OCI-LY7 (cell line): Measurements from ENCODE around the gene PRR5L. TPM values are rescaled to one million over a fixed set of nuclear protein-coding genes. Genes with fewer than 3 reads are reported as not detected.
A peak's percentile ranks its signal among the peaks of the same experiment; 100 is the strongest.

Source experiments
- BruUV-seq: library from RNA; stranded (reverse); fragments of 400-500 nt; replicated peaks from 2 replicates; lab custom pipeline; 2021; lab: Mats Ljungman, UMichigan
- CTCF ChIA-PET: fragments of 300-600 bp; sonication (Branson Sonifier 250); formaldehyde crosslinking; loops from one replicate; lab custom pipeline; 2022; ENCODE audit warnings: antibody characterized with exemption; ENCODE audit not compliant: unreplicated experiment; lab: Charles Lee
- POLR2A ChIA-PET: fragments of 300-600 bp; sonication (Branson Sonifier 250); formaldehyde crosslinking; loops from one replicate; lab custom pipeline; 2022; ENCODE audit warnings: antibody characterized with exemption; lab: Charles Lee
- DNase-seq: peaks from one replicate; pipeline ENCODE4 v3.0.0-alpha.2; 2015; ENCODE audit warnings: low spot score
- H2AFZ ChIP-seq: fragments of 200-600 bp; sonication (generic), shearing (Covaris generic); 2 replicates; pipeline ENCODE4 v1.6.1; 2014; ENCODE audit warnings: mild to moderate bottlenecking, antibody characterized with exemption, low read length, moderate library complexity
- H3K27ac ChIP-seq: fragments of 200-600 bp; sonication (generic); 2 replicates; pipeline ENCODE4 v1.5.1; 2014; ENCODE audit warnings: mixed run types, low read depth, mild to moderate bottlenecking, moderate library complexity, low read length, inconsistent platforms; ENCODE audit not compliant: poor library complexity, severe bottlenecking
- H3K36me3 ChIP-seq: fragments of 200-600 bp; sonication (generic); 2 replicates; pipeline ENCODE4 v1.6.1; 2014; ENCODE audit warnings: mild to moderate bottlenecking, antibody characterized with exemption, low read length, moderate library complexity, mixed read lengths; ENCODE audit not compliant: insufficient read depth
- H3K4me1 ChIP-seq: fragments of 200-600 bp; sonication (generic); 2 replicates; pipeline ENCODE4 v1.5.1; 2014; ENCODE audit warnings: mild to moderate bottlenecking, low read length; ENCODE audit not compliant: insufficient read depth, poor library complexity, severe bottlenecking
- H3K4me2 ChIP-seq: fragments of 200-600 bp; sonication (generic); 2 replicates; pipeline ENCODE4 v1.6.1; 2014; ENCODE audit warnings: mild to moderate bottlenecking, low read length
- H3K4me3 ChIP-seq: fragments of 200-600 bp; sonication (generic); 2 replicates; pipeline ENCODE4 v1.5.1; 2014; ENCODE audit warnings: mild to moderate bottlenecking, low read depth, low read length; ENCODE audit not compliant: poor library complexity, severe bottlenecking
- H3K79me2 ChIP-seq: fragments of 200-600 bp; sonication (generic); 2 replicates; pipeline ENCODE4 v1.6.1; 2016; ENCODE audit warnings: low read depth, mild to moderate bottlenecking, low read length, moderate library complexity, mixed read lengths; ENCODE audit not compliant: insufficient read depth
- H3K9me2 ChIP-seq: fragments of 200-600 bp; sonication (generic); 2 replicates; pipeline ENCODE4 v1.6.1; 2016; ENCODE audit warnings: mild to moderate bottlenecking, low read length, mixed read lengths; ENCODE audit not compliant: insufficient read depth
- H3K9me3 ChIP-seq: fragments of 200-600 bp; sonication (generic); 2 replicates; pipeline ENCODE4 v1.6.1; 2014; ENCODE audit warnings: mild to moderate bottlenecking, mixed run types, low read length, mixed read lengths
- H4K20me1 ChIP-seq: fragments of 200-600 bp; sonication (generic); 2 replicates; pipeline ENCODE4 v1.6.1; 2014; ENCODE audit warnings: mild to moderate bottlenecking, antibody characterized with exemption, low read length, moderate library complexity, mixed read lengths; ENCODE audit not compliant: insufficient read depth
- EZH2phosphoT487 ChIP-seq: fragments of 200-600 bp; sonication (generic); IDR thresholded peaks from 2 replicates; pipeline ENCODE4 v1.6.1; 2018; ENCODE audit warnings: low read depth, borderline replicate concordance, mild to moderate bottlenecking, mixed run types, antibody characterized with exemption, low read length, moderate library complexity, mixed read lengths
- intact Hi-C: fragments of 100-400 bp; cut with micrococcal nuclease; formaldehyde crosslinking; loops from one replicate; pipeline ENCODE4 v1.10.0; 2022; ENCODE audit not compliant: unreplicated experiment
- total RNA-seq, 2 experiments: library from RNA; depleted of rRNA in 1 of 2; stranded (reverse); fragments of >200 nt in 1 of 2; shearing (Covaris generic) in 1 of 2; gene quantifications; 2 replicates each; pipeline ENCODE4 v1.2.3, GENCODE V29; 2014 to 2022
- TF ChIP-seq, protein P1 (sequence below): fragments of 200-600 bp; sonication (generic); conservative IDR thresholded peaks from 2 replicates; pipeline ENCODE4 v1.5.1; 2014; ENCODE audit warnings: mild to moderate bottlenecking, antibody characterized with exemption, low read length, moderate library complexity, mixed read lengths

PRR5L gene
- total RNA-seq, 2 experiments from 2014 or later: not detected

DNA sequence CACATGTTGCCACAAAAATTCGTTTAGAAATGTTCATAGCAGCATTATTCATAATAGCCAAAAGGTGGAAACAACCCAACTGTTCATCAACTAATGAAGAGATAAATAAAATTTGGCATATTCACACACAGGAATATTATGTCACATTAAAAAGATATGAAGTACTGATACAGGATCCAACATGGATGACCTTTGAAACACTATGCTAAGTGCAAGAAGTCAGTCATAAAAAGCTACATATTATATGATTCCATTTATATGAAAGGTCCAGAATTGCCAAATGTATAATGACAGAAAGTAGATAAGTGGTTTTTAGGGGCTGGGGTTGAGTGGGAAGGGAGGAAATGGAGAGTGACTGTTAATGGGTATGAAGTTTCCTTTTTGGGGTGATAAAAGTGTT is 9.0 kb downstream of the PRR5L start:
- ChIA-PET POLR2A (no interaction called here), CTCF (interaction anchor here (1.5 kb wide), 1 partner anchor 188 kb away, joined by 4 read pairs; no protein-coding TSS in a partner anchor)
- intact Hi-C loops: no loop called here
- Histone ChIP-seq H4K20me1 (no peaks in the 10 kb centered on the region), H3K27ac (no peak overlapping the region), H3K79me2 (no peaks in the 10 kb centered on the region), H2AFZ (no peak overlapping the region), H3K4me2 (no peak overlapping the region), H3K36me3 (no peaks in the 10 kb centered on the region), H3K4me3 (no peak overlapping the region), H3K9me3 (no peaks in the 10 kb centered on the region), H3K4me1 (no peaks in the 10 kb centered on the region), H3K9me2 (no peaks in the 10 kb centered on the region)
- no peak for TF ChIP-seq EZH2phosphoT487
- TF ChIP-seq, protein P1, sequence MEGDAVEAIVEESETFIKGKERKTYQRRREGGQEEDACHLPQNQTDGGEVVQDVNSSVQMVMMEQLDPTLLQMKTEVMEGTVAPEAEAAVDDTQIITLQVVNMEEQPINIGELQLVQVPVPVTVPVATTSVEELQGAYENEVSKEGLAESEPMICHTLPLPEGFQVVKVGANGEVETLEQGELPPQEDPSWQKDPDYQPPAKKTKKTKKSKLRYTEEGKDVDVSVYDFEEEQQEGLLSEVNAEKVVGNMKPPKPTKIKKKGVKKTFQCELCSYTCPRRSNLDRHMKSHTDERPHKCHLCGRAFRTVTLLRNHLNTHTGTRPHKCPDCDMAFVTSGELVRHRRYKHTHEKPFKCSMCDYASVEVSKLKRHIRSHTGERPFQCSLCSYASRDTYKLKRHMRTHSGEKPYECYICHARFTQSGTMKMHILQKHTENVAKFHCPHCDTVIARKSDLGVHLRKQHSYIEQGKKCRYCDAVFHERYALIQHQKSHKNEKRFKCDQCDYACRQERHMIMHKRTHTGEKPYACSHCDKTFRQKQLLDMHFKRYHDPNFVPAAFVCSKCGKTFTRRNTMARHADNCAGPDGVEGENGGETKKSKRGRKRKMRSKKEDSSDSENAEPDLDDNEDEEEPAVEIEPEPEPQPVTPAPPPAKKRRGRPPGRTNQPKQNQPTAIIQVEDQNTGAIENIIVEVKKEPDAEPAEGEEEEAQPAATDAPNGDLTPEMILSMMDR: no peak
- DNase-seq: no peak
- BruUV-seq: no TSS peak

DNA sequence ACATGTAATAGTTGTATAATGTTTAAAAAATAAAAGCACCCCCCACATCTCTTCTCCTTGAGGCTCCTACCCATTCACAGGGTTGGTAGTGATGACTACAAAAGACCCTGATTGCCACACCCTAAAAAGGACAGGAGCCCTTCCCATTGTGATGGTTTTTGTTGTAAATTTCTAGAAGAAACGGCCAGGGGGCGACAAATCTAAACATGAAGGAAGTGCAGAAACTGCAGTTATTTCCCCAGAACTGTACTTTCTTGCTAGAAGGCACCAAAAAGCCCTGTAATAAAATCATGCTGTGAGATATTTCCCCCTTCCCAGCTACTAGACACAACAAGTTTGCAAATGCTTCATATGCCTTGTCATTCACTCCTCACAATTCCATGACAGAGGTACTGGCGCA is 10.8 kb downstream of the PRR5L start:
- Histone ChIP-seq H3K79me2 (no peaks in the 10 kb centered on the region), H3K4me1 (no peaks in the 10 kb centered on the region), H3K27ac (no peak overlapping the region), H2AFZ (no peak overlapping the region), H4K20me1 (no peaks in the 10 kb centered on the region), H3K4me2 (no peak overlapping the region), H3K4me3 (no peak overlapping the region), H3K36me3 (no peaks in the 10 kb centered on the region), H3K9me2 (no peaks in the 10 kb centered on the region), H3K9me3 (no peaks in the 10 kb centered on the region)
- no TSS peak for BruUV-seq
- ChIA-PET POLR2A (no interaction called here), CTCF (no interaction called here)
- no peak for DNase-seq
- no peak for TF ChIP-seq EZH2phosphoT487
- TF ChIP-seq, protein P1: peak; percentile 45; the same call in 1 of the 2 replicates
- intact Hi-C loops: no loop called here

DNA sequence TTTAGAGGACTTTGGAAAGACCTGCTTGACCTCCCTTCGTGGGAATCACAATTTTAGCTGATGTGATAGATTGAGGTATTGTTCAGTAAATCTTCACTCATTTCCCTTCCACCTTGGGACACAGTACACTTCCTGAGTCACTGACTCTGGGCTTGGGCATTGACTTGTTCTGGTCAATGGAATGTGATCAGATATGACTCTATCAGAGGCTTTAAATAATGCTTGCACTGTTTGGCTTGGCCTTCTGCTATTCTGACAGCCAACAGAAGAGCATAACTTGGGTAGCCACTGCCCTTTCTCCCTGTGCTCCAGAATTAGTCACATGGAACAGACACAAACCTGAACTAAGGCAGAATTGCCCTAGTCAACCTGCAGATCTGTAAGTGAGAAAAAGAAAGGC is 12.5 kb downstream of the PRR5L start:
- Histone ChIP-seq H4K20me1 (no peaks in the 10 kb centered on the region), H2AFZ (no peak overlapping the region), H3K36me3 (no peaks in the 10 kb centered on the region), H3K79me2 (no peaks in the 10 kb centered on the region), H3K27ac (no peak overlapping the region), H3K9me2 (no peaks in the 10 kb centered on the region), H3K9me3 (no peaks in the 10 kb centered on the region), H3K4me3 (no peak overlapping the region), H3K4me1 (no peaks in the 10 kb centered on the region), H3K4me2 (no peak overlapping the region)
- no TSS peak for BruUV-seq
- ChIA-PET CTCF (no interaction called here), POLR2A (no interaction called here)
- no peak for DNase-seq
- intact Hi-C loops: no loop called here
- no peak for TF ChIP-seq EZH2phosphoT487
- TF ChIP-seq, protein P1: no peak
